CD4-positive, alpha-beta T cell treated with Interleukin-17A for 4 hours (primary cell): ENCODE results near the gene PPP1R11.

ENCODE experiments used
- DNase-seq: peaks from one replicate; pipeline ENCODE4 v3.0.0-alpha.2; 2020; ENCODE audit warnings: mixed read lengths

PPP1R11 gene

GRCh38 chr6:30062471-30063178 lies 4.4 kb upstream of the PPP1R11 start:
- DNase-seq: no peak

GRCh38 chr6:30063315-30063714 lies 3.7 kb upstream of the PPP1R11 start:
- DNase-seq: no peak

GRCh38 chr6:30066082-30066481 lies 916 bp upstream of the PPP1R11 start:
- no peak for DNase-seq

GRCh38 chr6:30067460-30068139 lies 602 bp downstream of the PPP1R11 start:
- no peak for DNase-seq

GRCh38 chr6:30071081-30071818 lies 4.3 kb downstream of the PPP1R11 start:
- DNase-seq: peak; percentile 33

- DNase-seq: no peak
Measured at GRCh38 chr6:30071858-30072257, 4.9 kb downstream of the PPP1R11 start.

GRCh38 chr6:30073489-30074235 lies 6.7 kb downstream of the PPP1R11 start:
- no peak for DNase-seq

GRCh38 chr6:30074331-30075093 lies 7.5 kb downstream of the PPP1R11 start:
- peak; percentile 7 for DNase-seq

- DNase-seq: peak; percentile 24
Measured at GRCh38 chr6:30075094-30075789, 8.2 kb downstream of the PPP1R11 start, which contains the start of gene RNF39. RNF39 (minus strand) TSS chr6:30075769; CDS start chr6:30075585, 184 bp downstream.

GRCh38 chr6:30075790-30076732 lies 9.1 kb downstream of the PPP1R11 start:
- DNase-seq: peak; percentile 50

- no peak for DNase-seq
Measured at GRCh38 chr6:30077218-30077617, 10.2 kb downstream of the PPP1R11 start.

GRCh38 chr6:30087876-30088275 lies 20.9 kb downstream of the PPP1R11 start:
- no peak for DNase-seq

- no peak for DNase-seq
Measured at GRCh38 chr6:30091577-30092381, 24.8 kb downstream of the PPP1R11 start.

GRCh38 chr6:30092852-30093543 lies 26.0 kb downstream of the PPP1R11 start:
- DNase-seq: no peak

GRCh38 chr6:30093951-30094661 lies 27.1 kb downstream of the PPP1R11 start:
- no peak for DNase-seq

- DNase-seq: no peak
Measured at GRCh38 chr6:30096829-30097228, 29.8 kb downstream of the PPP1R11 start.

GRCh38 chr6:30097902-30098768 lies 31.1 kb downstream of the PPP1R11 start:
- peak; percentile 24 for DNase-seq
